NCI-H82 treated with DMSO at 0.1 percent for 48 hours (cell line): ENCODE measurements around the gene GLI3.

Source experiments
- DNase-seq: peaks from one replicate; lab custom pipeline; 2025; ENCODE audit not compliant: unreplicated experiment; lab: John Stamatoyannopoulos, UW

Gene GLI3

GRCh38 chr7:42236976-42237810, at the start of gene GLI3:
Gene GLI3, minus strand, starts transcription at chr7:42237209. Its CDS starts 13,956 bp downstream, at chr7:42223253.
- DNase-seq: no peak

- no peak for DNase-seq
Measured at GRCh38 chr7:42285383-42285824, 48.4 kb upstream of the GLI3 start.

GRCh38 chr7:42283553-42283952, 46.5 kb upstream of the GLI3 start:
- DNase-seq: no peak

GRCh38 chr7:42278344-42278743, 41.3 kb upstream of the GLI3 start:
- no peak for DNase-seq

- DNase-seq: no peak
Measured at GRCh38 chr7:42274053-42274452, 37.0 kb upstream of the GLI3 start.

- DNase-seq: no peak
Measured at GRCh38 chr7:42272793-42273665, 36.0 kb upstream of the GLI3 start.

- no peak for DNase-seq
Measured at GRCh38 chr7:42269161-42269560, 32.2 kb upstream of the GLI3 start.

GRCh38 chr7:42264702-42265101, 27.7 kb upstream of the GLI3 start:
- DNase-seq: no peak

GRCh38 chr7:42263971-42264370, 27.0 kb upstream of the GLI3 start:
- DNase-seq: no peak

- no peak for DNase-seq
Measured at GRCh38 chr7:42262964-42263363, 26.0 kb upstream of the GLI3 start.

GRCh38 chr7:42254217-42254616, 17.2 kb upstream of the GLI3 start:
- DNase-seq: no peak

- DNase-seq: no peak
Measured at GRCh38 chr7:42253316-42253715, 16.3 kb upstream of the GLI3 start.

- DNase-seq: no peak
Measured at GRCh38 chr7:42250411-42250810, 13.4 kb upstream of the GLI3 start.

- DNase-seq: no peak
Measured at GRCh38 chr7:42248579-42248978, 11.6 kb upstream of the GLI3 start.

- no peak for DNase-seq
Measured at GRCh38 chr7:42247301-42247700, 10.3 kb upstream of the GLI3 start.

GRCh38 chr7:42244828-42245227, 7.8 kb upstream of the GLI3 start:
- no peak for DNase-seq

GRCh38 chr7:42242381-42242780, 5.4 kb upstream of the GLI3 start:
- DNase-seq: no peak

- no peak for DNase-seq
Measured at GRCh38 chr7:42241424-42241823, 4.4 kb upstream of the GLI3 start.

GRCh38 chr7:42240416-42240815, 3.4 kb upstream of the GLI3 start:
- DNase-seq: no peak

GRCh38 chr7:42238709-42239366, 1.8 kb upstream of the GLI3 start:
- DNase-seq: no peak

GRCh38 chr7:42237811-42238541, 967 bp upstream of the GLI3 start:
- DNase-seq: no peak
